ENCODE data around the gene AUTS2.

Gene AUTS2

GRCh38 chr7:70707823-70708243 lies 1109.6 kb downstream of the AUTS2 start:
- H3K9ac ChIP-seq (ENCODE audit: low read depth, low read length): no peak overlapping the region
- no peak overlapping the region for H3K27ac ChIP-seq (ENCODE audit: low read depth, low read length)
- H3K4me3 ChIP-seq (ENCODE audit: low read length): no peak overlapping the region
- peaks cover 34% of the 10 kb centered on the region for H3K36me3 ChIP-seq (ENCODE audit: insufficient read depth, low read length)
- 94% methylated on average over 5 of the region's 6 CpGs for WGBS
- peaks cover 57% of the 10 kb centered on the region for H3K4me1 ChIP-seq (ENCODE audit: insufficient read depth, low read length)
- H3K9me3 ChIP-seq (ENCODE audit: insufficient read depth, low read depth, low read length): peaks cover 3% of the 10 kb centered on the region; the same call in 1 of the 2 replicates
- no peaks in the 10 kb centered on the region for H3K27me3 ChIP-seq (ENCODE audit: insufficient read depth, low read length)

- Histone ChIP-seq H3K36me3 (ENCODE audit: insufficient read depth, low read length) (peaks cover 42% of the 10 kb centered on the region), H3K9ac (ENCODE audit: low read depth, low read length) (no peak overlapping the region), H3K27ac (ENCODE audit: low read depth, low read length) (no peak overlapping the region), H3K9me3 (ENCODE audit: insufficient read depth, low read depth, low read length) (peaks cover 15% of the 10 kb centered on the region), H3K27me3 (ENCODE audit: insufficient read depth, low read length) (no peaks in the 10 kb centered on the region), H3K4me1 (ENCODE audit: insufficient read depth, low read length) (peaks cover 37% of the 10 kb centered on the region), H3K4me3 (ENCODE audit: low read length) (no peak overlapping the region)
- 49% methylated on average over 4 of the region's 4 CpGs for WGBS
Observed at GRCh38 chr7:70710011-70710480, 1111.8 kb downstream of the AUTS2 start.

GRCh38 chr7:70710651-70711050 lies 1112.4 kb downstream of the AUTS2 start:
- H3K4me1 ChIP-seq (ENCODE audit: insufficient read depth, low read length): peaks cover 31% of the 10 kb centered on the region
- WGBS: 83% methylated on average over 3 of the region's 3 CpGs
- no peaks in the 10 kb centered on the region for H3K27me3 ChIP-seq (ENCODE audit: insufficient read depth, low read length)
- peaks cover 15% of the 10 kb centered on the region for H3K9me3 ChIP-seq (ENCODE audit: insufficient read depth, low read depth, low read length)
- H3K4me3 ChIP-seq (ENCODE audit: low read length): no peak overlapping the region
- H3K27ac ChIP-seq (ENCODE audit: low read depth, low read length): no peak overlapping the region
- no peak overlapping the region for H3K9ac ChIP-seq (ENCODE audit: low read depth, low read length)
- peaks cover 37% of the 10 kb centered on the region for H3K36me3 ChIP-seq (ENCODE audit: insufficient read depth, low read length)

- H3K27me3 ChIP-seq (ENCODE audit: insufficient read depth, low read length): no peaks in the 10 kb centered on the region
- no peak overlapping the region for H3K4me3 ChIP-seq (ENCODE audit: low read length)
- H3K36me3 ChIP-seq (ENCODE audit: insufficient read depth, low read length): peaks cover 33% of the 10 kb centered on the region
- H3K9me3 ChIP-seq (ENCODE audit: insufficient read depth, low read depth, low read length): peaks cover 15% of the 10 kb centered on the region
- no peak overlapping the region for H3K9ac ChIP-seq (ENCODE audit: low read depth, low read length)
- H3K4me1 ChIP-seq (ENCODE audit: insufficient read depth, low read length): peaks cover 30% of the 10 kb centered on the region
- 92% methylated on average over 11 of the region's 11 CpGs for WGBS
- no peak overlapping the region for H3K27ac ChIP-seq (ENCODE audit: low read depth, low read length)
Observed at GRCh38 chr7:70711452-70711851, 1113.2 kb downstream of the AUTS2 start.

GRCh38 chr7:70712942-70713341 lies 1114.7 kb downstream of the AUTS2 start:
- Histone ChIP-seq H3K4me1 (ENCODE audit: insufficient read depth, low read length) (peaks cover 36% of the 10 kb centered on the region), H3K9me3 (ENCODE audit: insufficient read depth, low read depth, low read length) (peaks cover 15% of the 10 kb centered on the region), H3K27ac (ENCODE audit: low read depth, low read length) (no peak overlapping the region), H3K27me3 (ENCODE audit: insufficient read depth, low read length) (no peaks in the 10 kb centered on the region), H3K9ac (ENCODE audit: low read depth, low read length) (no peak overlapping the region), H3K36me3 (ENCODE audit: insufficient read depth, low read length) (peaks cover 32% of the 10 kb centered on the region), H3K4me3 (ENCODE audit: low read length) (no peak overlapping the region)
- WGBS: 93% methylated on average over 5 of the region's 5 CpGs

GRCh38 chr7:70714506-70715038 lies 1116.3 kb downstream of the AUTS2 start:
- H3K27me3 ChIP-seq (ENCODE audit: insufficient read depth, low read length): no peaks in the 10 kb centered on the region
- H3K4me3 ChIP-seq (ENCODE audit: low read length): no peak overlapping the region
- H3K4me1 ChIP-seq (ENCODE audit: insufficient read depth, low read length): peaks cover 38% of the 10 kb centered on the region
- no peak overlapping the region for H3K27ac ChIP-seq (ENCODE audit: low read depth, low read length)
- peaks cover 15% of the 10 kb centered on the region for H3K9me3 ChIP-seq (ENCODE audit: insufficient read depth, low read depth, low read length)
- no peak overlapping the region for H3K9ac ChIP-seq (ENCODE audit: low read depth, low read length)
- WGBS: 95% methylated on average over 6 of the region's 6 CpGs
- H3K36me3 ChIP-seq (ENCODE audit: insufficient read depth, low read length): peaks cover 30% of the 10 kb centered on the region

- H3K36me3 ChIP-seq (ENCODE audit: insufficient read depth, low read length): peaks cover 20% of the 10 kb centered on the region
- H3K9ac ChIP-seq (ENCODE audit: low read depth, low read length): no peak overlapping the region
- H3K4me3 ChIP-seq (ENCODE audit: low read length): no peak overlapping the region
- 93% methylated on average over 9 of the region's 9 CpGs for WGBS
- peaks cover 13% of the 10 kb centered on the region for H3K9me3 ChIP-seq (ENCODE audit: insufficient read depth, low read depth, low read length)
- no peaks in the 10 kb centered on the region for H3K27me3 ChIP-seq (ENCODE audit: insufficient read depth, low read length)
- H3K4me1 ChIP-seq (ENCODE audit: insufficient read depth, low read length): peaks cover 54% of the 10 kb centered on the region
- no peak overlapping the region for H3K27ac ChIP-seq (ENCODE audit: low read depth, low read length)
Observed at GRCh38 chr7:70717553-70718329, 1119.5 kb downstream of the AUTS2 start.

- no peak overlapping the region for H3K4me3 ChIP-seq (ENCODE audit: low read length)
- WGBS: 94% methylated on average over 7 of the region's 7 CpGs
Observed at GRCh38 chr7:70719125-70719524, 1120.8 kb downstream of the AUTS2 start.

GRCh38 chr7:70720191-70720873 lies 1122.1 kb downstream of the AUTS2 start:
- H3K27ac ChIP-seq (ENCODE audit: low read depth, low read length): no peak overlapping the region
- peaks cover 8% of the 10 kb centered on the region; the same call in 1 of the 2 replicates for H3K36me3 ChIP-seq (ENCODE audit: insufficient read depth, low read length)
- H3K27me3 ChIP-seq (ENCODE audit: insufficient read depth, low read length): no peaks in the 10 kb centered on the region
- no peak overlapping the region for H3K9ac ChIP-seq (ENCODE audit: low read depth, low read length)
- no peaks in the 10 kb centered on the region for H3K9me3 ChIP-seq (ENCODE audit: insufficient read depth, low read depth, low read length)
- H3K4me1 ChIP-seq (ENCODE audit: insufficient read depth, low read length): peaks cover 66% of the 10 kb centered on the region
- 91% methylated on average over 6 of the region's 7 CpGs for WGBS
- no peak overlapping the region for H3K4me3 ChIP-seq (ENCODE audit: low read length)

More at GRCh38 chr7:70719125-70719524, 1120.8 kb downstream of the AUTS2 start:
- peaks cover 7% of the 10 kb centered on the region for H3K9me3 ChIP-seq (ENCODE audit: insufficient read depth, low read depth, low read length)
- H3K27ac ChIP-seq (ENCODE audit: low read depth, low read length): no peak overlapping the region
- no peak overlapping the region for H3K9ac ChIP-seq (ENCODE audit: low read depth, low read length)
- no peaks in the 10 kb centered on the region for H3K27me3 ChIP-seq (ENCODE audit: insufficient read depth, low read length)
- H3K36me3 ChIP-seq (ENCODE audit: insufficient read depth, low read length): peaks cover 16% of the 10 kb centered on the region
- H3K4me1 ChIP-seq (ENCODE audit: insufficient read depth, low read length): peaks cover 58% of the 10 kb centered on the region

GRCh38 chr7:70721500-70721899 lies 1123.2 kb downstream of the AUTS2 start:
- WGBS: 93% methylated on average over 1 of the region's 1 CpG
- H3K9ac ChIP-seq (ENCODE audit: low read depth, low read length): no peak overlapping the region
- no peaks in the 10 kb centered on the region for H3K9me3 ChIP-seq (ENCODE audit: insufficient read depth, low read depth, low read length)
- H3K36me3 ChIP-seq (ENCODE audit: insufficient read depth, low read length): peaks cover 8% of the 10 kb centered on the region; the same call in 1 of the 2 replicates
- no peak overlapping the region for H3K27ac ChIP-seq (ENCODE audit: low read depth, low read length)
- H3K4me3 ChIP-seq (ENCODE audit: low read length): no peak overlapping the region
- H3K4me1 ChIP-seq (ENCODE audit: insufficient read depth, low read length): peaks cover 72% of the 10 kb centered on the region
- no peaks in the 10 kb centered on the region for H3K27me3 ChIP-seq (ENCODE audit: insufficient read depth, low read length)

- H3K27me3 ChIP-seq (ENCODE audit: insufficient read depth, low read length): no peaks in the 10 kb centered on the region
- peaks cover 75% of the 10 kb centered on the region for H3K4me1 ChIP-seq (ENCODE audit: insufficient read depth, low read length)
- WGBS: 95% methylated on average over 3 of the region's 5 CpGs
- no peak overlapping the region for H3K4me3 ChIP-seq (ENCODE audit: low read length)
- no peak overlapping the region for H3K27ac ChIP-seq (ENCODE audit: low read depth, low read length)
- H3K9ac ChIP-seq (ENCODE audit: low read depth, low read length): no peak overlapping the region
- H3K36me3 ChIP-seq (ENCODE audit: insufficient read depth, low read length): peaks cover 8% of the 10 kb centered on the region; the same call in 1 of the 2 replicates
- H3K9me3 ChIP-seq (ENCODE audit: insufficient read depth, low read depth, low read length): no peaks in the 10 kb centered on the region
Observed at GRCh38 chr7:70723339-70723738, 1125.1 kb downstream of the AUTS2 start.
